COLO668 (cell line): ENCODE results near the gene ZNF385A.

ENCODE experiments used
- DNase-seq: peaks from one replicate; lab custom pipeline; 2025; ENCODE audit not compliant: unreplicated experiment; lab: John Stamatoyannopoulos, UW

The ZNF385A gene

GRCh38 chr12:54376596-54376995, 7.9 kb downstream of the ZNF385A start:
- DNase-seq: no peak

- no peak for DNase-seq
Observed at GRCh38 chr12:54375259-54375579, 9.3 kb downstream of the ZNF385A start.

GRCh38 chr12:54374562-54375258, 9.8 kb downstream of the ZNF385A start:
- peak; percentile 46 for DNase-seq

- DNase-seq: peak; percentile 11
Observed at GRCh38 chr12:54373649-54374561, 10.6 kb downstream of the ZNF385A start.

GRCh38 chr12:54372113-54372806, 12.3 kb downstream of the ZNF385A start:
- peak; percentile 22 for DNase-seq

- peak; percentile 50 for DNase-seq
Observed at GRCh38 chr12:54371328-54372112, 13.0 kb downstream of the ZNF385A start.

- DNase-seq: peak; percentile 55
Observed at GRCh38 chr12:54370171-54370730, 14.3 kb downstream of the ZNF385A start.

GRCh38 chr12:54369597-54370131, 14.9 kb downstream of the ZNF385A start:
- no peak for DNase-seq

- DNase-seq: peak; percentile 81
Observed at GRCh38 chr12:54368709-54369596, 15.6 kb downstream of the ZNF385A start.

- DNase-seq: no peak
Observed at GRCh38 chr12:54368025-54368708, 16.4 kb downstream of the ZNF385A start.

GRCh38 chr12:54364413-54364812, 20.1 kb downstream of the ZNF385A start, which contains the start of gene GPR84:
GPR84 (minus strand) TSS chr12:54364486; CDS start chr12:54363851, 635 bp downstream.
- DNase-seq: no peak

- no peak for DNase-seq
Observed at GRCh38 chr12:54363618-54364017, 20.9 kb downstream of the ZNF385A start.

GRCh38 chr12:54363047-54363446, 21.5 kb downstream of the ZNF385A start:
- DNase-seq: peak; percentile 1

GRCh38 chr12:54360717-54361456, 23.6 kb downstream of the ZNF385A start:
- peak; percentile 75 for DNase-seq

GRCh38 chr12:54359762-54360351, 24.7 kb downstream of the ZNF385A start:
- DNase-seq: no peak

- DNase-seq: peak; percentile 90
Observed at GRCh38 chr12:54358945-54359761, 25.4 kb downstream of the ZNF385A start.
